Measurements from ENCODE around the gene GNG2.

- TF ChIP-seq CTCF (IDR thresholded peaks at IDR 0.05) = no peak
- no peak for TF ChIP-seq POLR2A (IDR thresholded peaks at IDR 0.05)
Observed at GRCh38 chr14:51977075-51977474, 116.7 kb downstream of the GNG2 start.
